Measurements from ENCODE around the gene FSD1. TPM values are rescaled to one million over a fixed set of nuclear protein-coding genes. Genes with fewer than 3 reads are reported as not detected.

Gene FSD1
- total and polyA plus RNA-seq, 10 donors = 0.80 to 6.6 (median 2.2) TPM

- H3K27me3 ChIP-seq (replicated peaks in 1 of 7) = no peaks in the 10 kb centered on the region
- H3K36me3 ChIP-seq = peaks cover 0 to 72% (median 41%) of the 10 kb centered on the region in 6 donors
- peak overlapping the region in 7 of 8 donors; percentile 77 to 92 (median 87) for H3K27ac ChIP-seq
These were observed 63.4 kb downstream of the FSD1 start for GRCh38 chr19:4367781-4368127.

GRCh38 chr19:4368128-4368820 is 63.9 kb downstream of the FSD1 start:
- no peaks in the 10 kb centered on the region for H3K27me3 ChIP-seq (replicated peaks in 1 of 7)
- no peak for TF ChIP-seq CTCF (IDR thresholded peaks at IDR 0.05 in 8 of 11, conservative IDR thresholded peaks at IDR 0.05 in 3 of 11)
- peak in 2 of 3 donors; percentile 44 to 75 for TF ChIP-seq POLR2AphosphoS5 (IDR thresholded peaks at IDR 0.05)
- peaks cover 56 to 69% (median 58%) of the 10 kb centered on the region in 6 donors for H3K4me1 ChIP-seq
- intact Hi-C loops (cut with DNase I; ENCODE audit: low total_unique reads) = no loop called here
- H3K4me3 ChIP-seq = peak overlapping the region in 2 of 8 donors; percentile 35 to 66
- peak overlapping the region; percentile 4 to 92 (median 86) for H3K27ac ChIP-seq
- H3K9me3 ChIP-seq = no peaks in the 10 kb centered on the region
- H3K36me3 ChIP-seq = peaks cover 0 to 69% (median 35%) of the 10 kb centered on the region in 6 donors
- WGBS, 5 donors = 39 to 63% (median 56%) methylated on average over 16 to 19 of the region's 19 CpGs
- DNase-seq = no peak

More at GRCh38 chr19:4367781-4368127, 63.4 kb downstream of the FSD1 start:
- H3K4me1 ChIP-seq = peaks cover 51 to 64% (median 53%) of the 10 kb centered on the region in 6 donors
- WGBS, 5 donors = 82 to 88% (median 83%) methylated on average over 7 to 13 of the region's 13 CpGs
- no peaks in the 10 kb centered on the region for H3K9me3 ChIP-seq
- no peak overlapping the region for H3K4me3 ChIP-seq
- no peak for TF ChIP-seq POLR2A (IDR thresholded peaks at IDR 0.05)
- no peak for TF ChIP-seq CTCF (IDR thresholded peaks at IDR 0.05 in 8 of 11, conservative IDR thresholded peaks at IDR 0.05 in 3 of 11)
- no peak for TF ChIP-seq POLR2AphosphoS5 (IDR thresholded peaks at IDR 0.05)
- intact Hi-C loops (cut with DNase I; ENCODE audit: low total_unique reads) = no loop called here
- no peak for DNase-seq

DNA sequence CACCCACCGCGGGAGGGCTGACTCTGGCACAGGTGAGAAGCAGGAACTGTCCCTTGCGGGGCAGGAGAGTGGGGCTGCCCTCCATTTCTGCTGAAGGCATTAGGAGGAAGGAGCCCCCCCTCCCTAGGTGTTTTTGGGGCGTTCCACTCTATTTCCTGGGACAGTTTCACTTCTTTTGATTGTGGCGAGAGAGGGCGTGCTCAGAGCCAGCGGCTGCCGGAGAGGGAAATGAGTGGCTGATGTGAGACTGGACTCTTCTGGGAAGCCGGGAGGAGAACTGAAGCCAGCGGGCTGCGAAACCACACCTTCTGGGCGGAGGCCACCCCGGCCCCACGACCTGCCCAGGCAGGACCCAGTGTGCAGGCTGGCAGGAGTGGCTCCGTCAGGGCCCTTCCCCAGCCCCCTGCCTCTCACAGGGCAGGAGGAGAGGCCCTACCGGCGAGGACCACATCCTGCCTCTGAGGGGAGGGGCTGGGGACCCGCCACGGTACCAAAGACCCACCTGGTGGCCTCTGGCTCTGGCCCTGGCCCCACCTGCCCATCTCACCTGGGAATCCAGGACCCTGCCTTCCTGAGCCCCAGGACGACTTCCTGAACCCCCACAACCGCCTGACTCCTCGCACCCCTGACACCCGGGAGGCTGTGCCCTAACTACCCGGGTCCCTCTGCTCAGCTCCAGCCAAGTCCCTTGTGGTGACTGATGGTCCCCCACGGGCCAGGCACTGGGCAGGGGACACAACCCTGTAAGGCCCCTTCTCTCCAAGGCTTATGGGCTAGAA is 64.9 kb downstream of the FSD1 start:
- H3K27me3 ChIP-seq (replicated peaks in 1 of 7) = no peaks in the 10 kb centered on the region
- no peaks in the 10 kb centered on the region for H3K9me3 ChIP-seq
- peaks cover 66 to 80% (median 69%) of the 10 kb centered on the region in 6 donors for H3K4me1 ChIP-seq
- H3K36me3 ChIP-seq = peaks cover 0 to 64% (median 25%) of the 10 kb centered on the region in 6 donors
- DNase-seq = peak; percentile 92
- TF ChIP-seq POLR2AphosphoS5 (IDR thresholded peaks at IDR 0.05) = peak; percentile 84 to 86 (median 86)
- TF ChIP-seq CTCF (IDR thresholded peaks at IDR 0.05 in 8 of 11, conservative IDR thresholded peaks at IDR 0.05 in 3 of 11) = peak in 2 of 11 experiments; percentile 19 to 24
- peak in 1 of 3 donors; percentile 15 for TF ChIP-seq POLR2A (IDR thresholded peaks at IDR 0.05)
- H3K27ac ChIP-seq = peak overlapping the region; percentile 77 to 92 (median 86)
- peak overlapping the region; percentile 16 to 66 (median 26) for H3K4me3 ChIP-seq
- 9 to 19% (median 11%) methylated on average over 11 to 25 of the region's 25 CpGs for WGBS, 5 donors
- intact Hi-C loops (cut with DNase I; ENCODE audit: low total_unique reads) = no loop called here

DNA sequence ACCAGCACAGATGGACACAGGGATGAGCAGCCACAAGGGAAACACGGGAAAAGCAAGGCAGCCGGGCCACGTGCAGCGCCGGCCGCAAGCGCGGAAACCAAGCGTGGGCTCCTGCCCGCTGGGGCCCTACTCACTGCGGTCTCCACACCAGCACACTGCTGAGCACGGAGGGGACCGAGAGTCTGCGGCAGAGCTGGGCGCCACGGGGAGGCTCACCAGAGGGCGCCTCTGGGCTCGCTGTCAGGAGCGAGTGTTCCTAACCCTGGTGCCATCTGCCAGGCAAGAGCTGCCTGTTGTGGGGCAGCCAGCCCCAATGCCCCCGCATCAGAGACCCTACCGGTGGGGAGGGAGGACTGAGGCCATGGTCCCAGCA is 65.5 kb downstream of the FSD1 start:
- 2 to 59% (median 14%) methylated on average over 3 to 21 of the region's 21 CpGs for WGBS, 5 donors

More for the DNA sequence above, 65.5 kb downstream of the FSD1 start:
- Histone ChIP-seq H3K27me3 (replicated peaks in 1 of 7) (no peaks in the 10 kb centered on the region), H3K4me1 (peaks cover 72 to 85% (median 74%) of the 10 kb centered on the region in 6 donors), H3K36me3 (peaks cover 0 to 58% (median 21%) of the 10 kb centered on the region in 6 donors), H3K27ac (peak overlapping the region; percentile 77 to 92 (median 86)), H3K4me3 (peak overlapping the region; percentile 1 to 66 (median 26)), H3K9me3 (no peaks in the 10 kb centered on the region)
- DNase-seq = peak; percentile 93
- intact Hi-C loops (cut with DNase I; ENCODE audit: low total_unique reads) = no loop called here
- TF ChIP-seq POLR2A (IDR thresholded peaks at IDR 0.05) (no peak), POLR2AphosphoS5 (IDR thresholded peaks at IDR 0.05) (peak; percentile 52 to 61 (median 58)), CTCF (IDR thresholded peaks at IDR 0.05 in 8 of 11, conservative IDR thresholded peaks at IDR 0.05 in 3 of 11) (peak in 10 of 11 experiments; percentile 18 to 70 (median 57))

All from spleen (tissue), 11 donors.